HEK293 (cell line): ENCODE results near the gene SLC35D3.

ENCODE experiments used
- CTCF ChIA-PET: fragments of 350-600 bp; formaldehyde crosslinking; extraction: SDS; loops from one replicate; lab custom pipeline; 2021; ENCODE audit warnings: antibody characterized with exemption; lab: Yijun Ruan, JAX
- POLR2A ChIA-PET: fragments of 300-600 bp; formaldehyde crosslinking; extraction: SDS; loops from one replicate; lab custom pipeline; 2020; ENCODE audit warnings: antibody characterized with exemption, inconsistent platforms; lab: Yijun Ruan, JAX
- H3K27ac ChIP-seq: fragments of 200-500 bp; sonication (Bioruptor generic); 2 replicates; pipeline ENCODE4 v1.5.1; 2014; ENCODE audit warnings: low read depth, low read length, control low read depth, inconsistent platforms; ENCODE audit errors: extremely low read depth
- H3K36me3 ChIP-seq, 2 experiments: fragments of 200-500 bp in 1 of 2; sonication (Bioruptor generic) in 1 of 2; 1 replicate in 1 of 2; 2 replicates in 1 of 2; pipeline ENCODE4 v1.5.1; 2014 to 2017; ENCODE audit warnings: inconsistent platforms in 2 of 2, low read length in 2 of 2; ENCODE audit not compliant: control insufficient read depth in 2 of 2, insufficient read depth in 1 of 2
- H3K4me1 ChIP-seq: fragments of 200-500 bp; sonication (Bioruptor generic); 2 replicates; pipeline ENCODE4 v1.5.1; 2014; ENCODE audit warnings: mild to moderate bottlenecking, low read length, inconsistent platforms; ENCODE audit not compliant: control insufficient read depth, insufficient read depth
- H3K4me3 ChIP-seq: 2 replicates; pipeline ENCODE4 v1.5.1; 2011; ENCODE audit warnings: low read depth, mild to moderate bottlenecking, control low read depth, low read length, moderate library complexity
- H3K9me3 ChIP-seq: fragments of 200-500 bp; sonication (Bioruptor generic); 2 replicates; pipeline ENCODE4 v1.5.1; 2014; ENCODE audit warnings: low read depth, low read length, inconsistent platforms; ENCODE audit not compliant: control insufficient read depth, insufficient read depth
- BCL11A ChIP-seq: fragments of 450-650 bp; formaldehyde crosslinking; IDR thresholded peaks from 2 replicates; pipeline ENCODE4 v1.5.1; 2016; ENCODE audit warnings: low read depth, missing biosample characterization, missing genetic modification characterization
- EGR2 ChIP-seq: fragments of 450-650 bp; formaldehyde crosslinking; IDR thresholded peaks from 2 replicates; pipeline ENCODE4 v1.5.1; 2016; ENCODE audit warnings: low read depth, missing biosample characterization, missing genetic modification characterization
- FEZF1 ChIP-seq: fragments of 450-650 bp; formaldehyde crosslinking; IDR thresholded peaks from 2 replicates; pipeline ENCODE4 v1.5.1; 2016; ENCODE audit warnings: missing biosample characterization, missing genetic modification characterization
- KLF17 ChIP-seq: fragments of 450-650 bp; formaldehyde crosslinking; IDR thresholded peaks from 2 replicates; pipeline ENCODE4 v1.5.1; 2016; ENCODE audit warnings: missing biosample characterization, missing genetic modification characterization
- MZF1 ChIP-seq: fragments of 450-650 bp; formaldehyde crosslinking; IDR thresholded peaks from 2 replicates; pipeline ENCODE4 v1.5.1; 2017; ENCODE audit warnings: missing biosample characterization, missing genetic modification characterization, borderline replicate concordance
- PRDM10 ChIP-seq: fragments of 450-650 bp; formaldehyde crosslinking; IDR thresholded peaks from 2 replicates; pipeline ENCODE4 v1.5.1; 2016; ENCODE audit warnings: missing biosample characterization, missing genetic modification characterization
- YY2 ChIP-seq: fragments of 450-650 bp; formaldehyde crosslinking; IDR thresholded peaks from 2 replicates; pipeline ENCODE4 v1.5.1; 2016; ENCODE audit warnings: missing biosample characterization, missing genetic modification characterization
- ZBTB1 ChIP-seq: fragments of 450-650 bp; formaldehyde crosslinking; IDR thresholded peaks from 2 replicates; pipeline ENCODE4 v1.5.1; 2016; ENCODE audit warnings: missing biosample characterization, missing genetic modification characterization
- ZBTB48 ChIP-seq: fragments of 450-650 bp; formaldehyde crosslinking; IDR thresholded peaks from 2 replicates; pipeline ENCODE4 v1.5.1; 2016; ENCODE audit warnings: missing biosample characterization, missing genetic modification characterization
- ZFP3 ChIP-seq: fragments of 450-650 bp; formaldehyde crosslinking; IDR thresholded peaks from 2 replicates; pipeline ENCODE4 v1.5.1; 2016; ENCODE audit warnings: low read depth, missing biosample characterization, missing genetic modification characterization
- ZFP37 ChIP-seq: fragments of 450-650 bp; formaldehyde crosslinking; IDR thresholded peaks from 2 replicates; pipeline ENCODE4 v1.5.1; 2016; ENCODE audit warnings: missing biosample characterization, missing genetic modification characterization
- ZNF10 ChIP-seq: fragments of 450-650 bp; formaldehyde crosslinking; IDR thresholded peaks from 2 replicates; pipeline ENCODE4 v1.5.1; 2017; ENCODE audit warnings: missing biosample characterization, missing genetic modification characterization
- ZNF146 ChIP-seq: fragments of 450-650 bp; formaldehyde crosslinking; IDR thresholded peaks from 2 replicates; pipeline ENCODE4 v1.5.1; 2016; ENCODE audit warnings: missing biosample characterization, missing genetic modification characterization
- ZNF155 ChIP-seq: fragments of 450-650 bp; formaldehyde crosslinking; IDR thresholded peaks from 2 replicates; pipeline ENCODE4 v1.5.1; 2016; ENCODE audit warnings: missing biosample characterization, missing genetic modification characterization
- ZNF366 ChIP-seq: fragments of 450-650 bp; formaldehyde crosslinking; conservative IDR thresholded peaks from 2 replicates; pipeline ENCODE4 v1.5.1; 2016; ENCODE audit warnings: missing biosample characterization, missing genetic modification characterization
- ZNF37A ChIP-seq: fragments of 450-650 bp; IDR thresholded peaks from 2 replicates; pipeline ENCODE4 v1.5.1; 2018; ENCODE audit warnings: missing biosample characterization, missing genetic modification characterization
- ZNF530 ChIP-seq: fragments of 450-650 bp; formaldehyde crosslinking; IDR thresholded peaks from 2 replicates; pipeline ENCODE4 v1.5.1; 2016; ENCODE audit warnings: low read depth, missing biosample characterization, missing genetic modification characterization
- ZNF596 ChIP-seq: fragments of 450-650 bp; IDR thresholded peaks from 2 replicates; pipeline ENCODE4 v1.5.0; 2018; ENCODE audit warnings: missing biosample characterization, mild to moderate bottlenecking, missing genetic modification characterization, moderate library complexity
- ZNF660 ChIP-seq: fragments of 450-650 bp; IDR thresholded peaks from 2 replicates; pipeline ENCODE4 v1.5.1; 2018; ENCODE audit warnings: missing biosample characterization, mild to moderate bottlenecking, missing genetic modification characterization
- ZNF707 ChIP-seq: fragments of 450-650 bp; formaldehyde crosslinking; IDR thresholded peaks from 2 replicates; pipeline ENCODE4 v1.5.1; 2016; ENCODE audit warnings: missing biosample characterization, missing genetic modification characterization
- ZNF76 ChIP-seq: fragments of 450-650 bp; formaldehyde crosslinking; IDR thresholded peaks from 2 replicates; pipeline ENCODE4; 2016; ENCODE audit warnings: low read depth, missing biosample characterization, missing genetic modification characterization, borderline replicate concordance
- ZNF785 ChIP-seq: fragments of 450-650 bp; formaldehyde crosslinking; IDR thresholded peaks from 2 replicates; pipeline ENCODE4 v1.5.1; 2016; ENCODE audit warnings: missing biosample characterization, missing genetic modification characterization

SLC35D3 gene

DNA sequence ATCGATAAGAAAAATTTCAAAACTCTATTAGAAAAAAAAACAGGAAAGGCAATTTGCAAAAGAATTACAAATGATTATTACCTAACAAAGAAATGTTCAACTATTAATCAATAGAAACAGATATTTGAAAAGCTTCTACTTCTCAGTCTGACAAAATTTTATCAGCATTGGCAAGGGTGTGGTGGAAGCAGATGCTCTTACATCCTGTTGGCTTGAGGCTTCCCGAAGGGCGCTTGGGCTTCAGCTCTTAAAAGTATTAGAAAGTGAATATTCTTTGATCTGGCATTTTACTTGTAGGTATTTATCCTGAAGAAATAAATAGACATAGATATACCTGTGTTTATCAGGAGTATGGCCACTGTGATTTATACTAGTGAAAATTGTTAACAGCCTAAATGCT, 38.7 kb downstream of the SLC35D3 start (continued):
- TF ChIP-seq ZNF146 (tag by site-specific recombination) (no peak), BCL11A (tag by site-specific recombination) (no peak), ZBTB1 (tag by site-specific recombination) (no peak), ZBTB48 (tag by site-specific recombination) (no peak), ZNF707 (tag by site-specific recombination) (no peak), ZNF596 (tag by site-specific recombination) (no peak)

DNA sequence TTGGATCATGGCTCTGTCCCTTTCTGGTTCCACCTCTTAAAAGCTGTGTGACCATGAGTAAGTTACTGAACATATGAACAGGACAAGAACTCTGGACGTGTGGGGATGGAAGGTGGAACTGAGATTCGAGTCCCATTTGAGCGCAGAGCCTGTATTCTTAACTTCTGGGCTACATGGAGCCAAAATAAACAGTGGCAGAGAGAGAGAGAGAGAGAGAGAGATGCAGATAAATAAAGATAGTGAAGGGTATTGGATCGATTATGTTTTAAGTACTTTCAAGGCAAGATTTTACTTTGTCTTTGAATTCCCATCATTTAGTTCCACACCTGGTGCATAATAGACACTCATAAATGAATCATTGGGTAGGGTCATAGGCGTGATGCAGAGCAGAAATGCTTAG, 39.7 kb downstream of the SLC35D3 start:
- H3K36me3 ChIP-seq: no peaks in the 10 kb centered on the region
- peaks cover 14% of the 10 kb centered on the region for H3K4me1 ChIP-seq
- no peaks in the 10 kb centered on the region for H3K9me3 ChIP-seq
- peak; percentile 76 for TF ChIP-seq ZNF596 (tag by site-specific recombination)
- no peak for TF ChIP-seq ZNF530 (tag by site-specific recombination)
- no peak for TF ChIP-seq EGR2 (tag by site-specific recombination)
- no peak for TF ChIP-seq ZNF37A (tag by site-specific recombination)
- 0 out of 2 replicates have a peak, but pooled peaks have one; percentile 15 for TF ChIP-seq ZNF366 (tag by site-specific recombination)
- no peak overlapping the region for H3K4me3 ChIP-seq
- H3K27ac ChIP-seq: no peak overlapping the region
- ChIA-PET POLR2A (no interaction called here), CTCF (interaction anchor here (0.7 kb wide), 1 partner anchor 132 kb away, joined by 3 read pairs; no protein-coding TSS in a partner anchor)

GRCh38 chr6:136962661-136963060, 40.6 kb downstream of the SLC35D3 start:
- Histone ChIP-seq H3K9me3 (no peaks in the 10 kb centered on the region), H3K4me3 (no peak overlapping the region), H3K27ac (no peak overlapping the region), H3K4me1 (peaks cover 14% of the 10 kb centered on the region; the same call in 1 of the 2 replicates), H3K36me3 (no peaks in the 10 kb centered on the region)
- TF ChIP-seq ZNF146 (tag by site-specific recombination) (no peak), FEZF1 (tag by site-specific recombination) (peak; percentile 58), ZNF155 (tag by site-specific recombination) (no peak), ZFP3 (tag by site-specific recombination) (no peak), PRDM10 (tag by site-specific recombination) (0 out of 2 replicates have a peak, but pooled peaks have one; percentile 13), ZNF660 (tag by site-specific recombination) (peak; percentile 48; the same call in 1 of the 2 replicates), ZNF10 (tag by site-specific recombination) (no peak), MZF1 (tag by site-specific recombination) (0 out of 2 replicates have a peak, but pooled peaks have one; percentile 43)
- ChIA-PET CTCF (interaction anchor here (0.5 to 1.1 kb wide), 2 partner anchors 42 to 117 kb away, joined by 3 to 4 read pairs; no protein-coding TSS in a partner anchor), POLR2A (no interaction called here)

DNA sequence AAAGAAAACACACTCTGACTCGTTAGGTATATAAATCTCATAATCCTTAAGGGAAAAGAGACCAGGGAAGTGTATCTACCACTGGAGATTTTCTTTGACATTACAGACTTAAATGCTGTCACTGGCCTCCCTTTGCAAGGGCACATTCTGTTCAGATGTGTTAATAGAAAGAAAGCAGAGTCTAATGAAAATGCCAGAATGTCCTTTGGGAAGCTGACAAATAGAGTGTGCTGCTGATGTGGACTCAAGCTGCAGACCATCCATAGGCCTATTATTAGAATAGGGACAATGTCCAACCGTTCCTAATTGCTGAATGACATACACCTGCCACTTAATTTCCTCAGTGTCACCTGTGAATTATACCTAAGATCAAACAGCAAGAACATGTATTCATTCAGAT, 41.2 kb downstream of the SLC35D3 start:
- Histone ChIP-seq H3K27ac (no peak overlapping the region), H3K4me1 (peaks cover 14% of the 10 kb centered on the region; the same call in 1 of the 2 replicates), H3K9me3 (no peaks in the 10 kb centered on the region), H3K4me3 (no peak overlapping the region), H3K36me3 (no peaks in the 10 kb centered on the region)
- ChIA-PET CTCF (interaction anchor here (0.5 to 1.6 kb wide), 6 partner anchors 17 to 185 kb away, joined by 3 to 6 read pairs (median 4); partner anchors contain the start of gene SLC35D3), POLR2A (no interaction called here)
- TF ChIP-seq KLF17 (no peak), ZNF76 (tag by site-specific recombination) (no peak), YY2 (no peak), ZFP37 (tag by site-specific recombination) (no peak), ZNF785 (tag by site-specific recombination) (no peak), PRDM10 (tag by site-specific recombination) (no peak)
